Stomach (tissue), 4 donors: ENCODE results near the gene SRL.

Experiments used
- POLR2AphosphoS5 ChIP-seq, 3 donors: sonication (generic); formaldehyde crosslinking; IDR thresholded peaks; one replicate each; pipeline ENCODE4 v1.6.1; 2016; ENCODE audit warnings: antibody characterized with exemption in 3 of 3
- TF ChIP-seq, protein P1 (sequence below), 7 experiments: fragments of 450-650 bp in 4 of 7; fragments of 200-600 bp in 3 of 7; sonication (generic) in 3 of 7; IDR thresholded peaks; one replicate each; pipeline ENCODE4 v1.5.1; 2016 to 2019; ENCODE audit warnings: antibody characterized with exemption in 7 of 7, control low read depth in 2 of 7, mild to moderate bottlenecking in 1 of 7

DNA sequence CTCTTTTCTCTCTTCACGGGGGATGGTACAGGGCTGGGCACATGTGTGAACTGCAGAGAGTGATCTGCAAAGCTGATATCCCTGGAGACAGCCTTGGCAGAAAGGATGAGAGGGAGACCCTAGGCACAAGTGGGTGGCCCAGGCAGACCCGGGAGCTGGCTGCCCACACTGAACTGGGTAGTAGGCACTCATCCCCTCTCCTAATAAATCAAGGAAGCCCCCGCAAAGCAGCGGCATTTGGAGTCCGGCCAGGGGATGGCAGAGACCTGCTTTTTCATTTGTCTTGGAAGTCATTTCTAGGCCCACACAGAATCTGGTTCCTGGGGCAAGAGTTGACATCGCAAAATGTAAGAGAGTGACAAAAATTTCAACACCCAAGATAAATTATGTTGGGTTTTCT, 34.0 kb upstream of the SRL start:
- TF ChIP-seq, protein P1, sequence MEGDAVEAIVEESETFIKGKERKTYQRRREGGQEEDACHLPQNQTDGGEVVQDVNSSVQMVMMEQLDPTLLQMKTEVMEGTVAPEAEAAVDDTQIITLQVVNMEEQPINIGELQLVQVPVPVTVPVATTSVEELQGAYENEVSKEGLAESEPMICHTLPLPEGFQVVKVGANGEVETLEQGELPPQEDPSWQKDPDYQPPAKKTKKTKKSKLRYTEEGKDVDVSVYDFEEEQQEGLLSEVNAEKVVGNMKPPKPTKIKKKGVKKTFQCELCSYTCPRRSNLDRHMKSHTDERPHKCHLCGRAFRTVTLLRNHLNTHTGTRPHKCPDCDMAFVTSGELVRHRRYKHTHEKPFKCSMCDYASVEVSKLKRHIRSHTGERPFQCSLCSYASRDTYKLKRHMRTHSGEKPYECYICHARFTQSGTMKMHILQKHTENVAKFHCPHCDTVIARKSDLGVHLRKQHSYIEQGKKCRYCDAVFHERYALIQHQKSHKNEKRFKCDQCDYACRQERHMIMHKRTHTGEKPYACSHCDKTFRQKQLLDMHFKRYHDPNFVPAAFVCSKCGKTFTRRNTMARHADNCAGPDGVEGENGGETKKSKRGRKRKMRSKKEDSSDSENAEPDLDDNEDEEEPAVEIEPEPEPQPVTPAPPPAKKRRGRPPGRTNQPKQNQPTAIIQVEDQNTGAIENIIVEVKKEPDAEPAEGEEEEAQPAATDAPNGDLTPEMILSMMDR (IDR thresholded peaks at IDR 0.05), result no peak
- no peak for TF ChIP-seq POLR2AphosphoS5 (IDR thresholded peaks at IDR 0.05)
